Measurements from ENCODE around the gene SLC35B4. TPM values are rescaled to one million over a fixed set of nuclear protein-coding genes. Genes with fewer than 3 reads are reported as not detected.

The SLC35B4 gene
- total and polyA plus RNA-seq, 2 experiments from 2014 or later, result 12.9 to 22.2 TPM

- no peaks in the 10 kb centered on the region for H3K9me3 ChIP-seq (ENCODE audit: low read depth)
- 82 to 84% methylated on average over 1 of the region's 1 CpG for WGBS, 2 experiments (ENCODE audit: low coverage in 1 of 2, low lambda C conversion rate in 2 of 2, missing lambda C conversion rate in 2 of 2)
- no peak overlapping the region for H3K4me2 ChIP-seq (ENCODE audit: unreplicated experiment)
- H3K9me2 ChIP-seq (ENCODE audit: insufficient read depth), result no peaks in the 10 kb centered on the region
- no peak overlapping the region for H3K9ac ChIP-seq
- no peaks in the 10 kb centered on the region for H3K79me2 ChIP-seq (ENCODE audit: insufficient read depth)
- no peak overlapping the region for H2AFZ ChIP-seq
- in situ Hi-C loops (cut with MboI), result no loop called here
- H3K36me3 ChIP-seq (ENCODE audit: low read depth), result no peaks in the 10 kb centered on the region
- no peak overlapping the region for H3K27ac ChIP-seq
- DNase-seq, result no peak
- no peaks in the 10 kb centered on the region for H4K20me1 ChIP-seq (ENCODE audit: insufficient read depth)
- no peaks in the 10 kb centered on the region for H3K4me1 ChIP-seq (ENCODE audit: insufficient read depth)
- H3K4me3 ChIP-seq, result no peak overlapping the region
- no peak for TF ChIP-seq EZH2 (IDR thresholded peaks at IDR 0.05; ENCODE audit: insufficient read depth, poor library complexity, severe bottlenecking)
- H3K27me3 ChIP-seq (replicated peaks; ENCODE audit: insufficient read depth), result peaks cover 24% of the 10 kb centered on the region
- no peaks in the 10 kb centered on the region for H3F3A ChIP-seq (ENCODE audit: insufficient read depth)
These were observed 21.2 kb upstream of the SLC35B4 start for GRCh38 chr7:134337980-134338379.

GRCh38 chr7:134334408-134334807 lies 17.7 kb upstream of the SLC35B4 start:
- WGBS, 2 experiments (ENCODE audit: low coverage in 1 of 2, low lambda C conversion rate in 2 of 2, missing lambda C conversion rate in 2 of 2), result 80 to 88% methylated on average over 4 of the region's 4 CpGs
- in situ Hi-C loops (cut with MboI), result no loop called here
- Histone ChIP-seq H3K9me3 (ENCODE audit: low read depth) (no peaks in the 10 kb centered on the region), H3F3A (ENCODE audit: insufficient read depth) (no peaks in the 10 kb centered on the region), H3K27me3 (replicated peaks; ENCODE audit: insufficient read depth) (0 out of 2 replicates have a peak, but pooled peaks cover 8% of the 10 kb centered on the region), H3K27ac (no peak overlapping the region), H3K79me2 (ENCODE audit: insufficient read depth) (no peaks in the 10 kb centered on the region), H2AFZ (no peak overlapping the region), H3K36me3 (ENCODE audit: low read depth) (no peaks in the 10 kb centered on the region), H3K9me2 (ENCODE audit: insufficient read depth) (no peaks in the 10 kb centered on the region), H4K20me1 (ENCODE audit: insufficient read depth) (no peaks in the 10 kb centered on the region), H3K4me3 (no peak overlapping the region), H3K9ac (no peak overlapping the region), H3K4me2 (ENCODE audit: unreplicated experiment) (no peak overlapping the region), H3K4me1 (ENCODE audit: insufficient read depth) (no peaks in the 10 kb centered on the region)
- TF ChIP-seq EZH2 (IDR thresholded peaks at IDR 0.05; ENCODE audit: insufficient read depth, poor library complexity, severe bottlenecking) (no peak), EZH2phosphoT487 (IDR thresholded peaks at IDR 0.05; ENCODE audit: insufficient read depth, low read depth) (no peak)
- no peak for DNase-seq

- H3K4me1 ChIP-seq (ENCODE audit: insufficient read depth), result no peaks in the 10 kb centered on the region
- H3K9me3 ChIP-seq (ENCODE audit: low read depth), result no peaks in the 10 kb centered on the region
These were observed 17.2 kb upstream of the SLC35B4 start for GRCh38 chr7:134333943-134334342.

GRCh38 chr7:134332892-134333291 lies 16.2 kb upstream of the SLC35B4 start:
- in situ Hi-C loops (cut with MboI), result no loop called here
- Histone ChIP-seq H2AFZ (no peak overlapping the region), H3K4me1 (ENCODE audit: insufficient read depth) (no peaks in the 10 kb centered on the region), H3K4me3 (no peak overlapping the region), H3K36me3 (ENCODE audit: low read depth) (no peaks in the 10 kb centered on the region), H3K9ac (no peak overlapping the region), H3K9me3 (ENCODE audit: low read depth) (no peaks in the 10 kb centered on the region), H3K79me2 (ENCODE audit: insufficient read depth) (no peaks in the 10 kb centered on the region), H3K4me2 (ENCODE audit: unreplicated experiment) (no peak overlapping the region), H3K27ac (no peak overlapping the region), H3F3A (ENCODE audit: insufficient read depth) (no peaks in the 10 kb centered on the region), H3K27me3 (replicated peaks; ENCODE audit: insufficient read depth) (0 out of 2 replicates have a peak, but pooled peaks cover 8% of the 10 kb centered on the region), H3K9me2 (ENCODE audit: insufficient read depth) (no peaks in the 10 kb centered on the region), H4K20me1 (ENCODE audit: insufficient read depth) (no peaks in the 10 kb centered on the region)
- DNase-seq, result no peak
- TF ChIP-seq EZH2phosphoT487 (IDR thresholded peaks at IDR 0.05; ENCODE audit: insufficient read depth, low read depth), result no peak
- no peak for TF ChIP-seq EZH2 (IDR thresholded peaks at IDR 0.05; ENCODE audit: insufficient read depth, poor library complexity, severe bottlenecking)
- WGBS, 2 experiments (ENCODE audit: low coverage in 1 of 2, low lambda C conversion rate in 2 of 2, missing lambda C conversion rate in 2 of 2), result 18 to 50% methylated on average over 1 of the region's 1 CpG

More at GRCh38 chr7:134333943-134334342, 17.2 kb upstream of the SLC35B4 start:
- DNase-seq, result no peak
- H3K79me2 ChIP-seq (ENCODE audit: insufficient read depth), result no peaks in the 10 kb centered on the region
- no peak overlapping the region for H3K9ac ChIP-seq
- WGBS, 2 experiments (ENCODE audit: low coverage in 1 of 2, low lambda C conversion rate in 2 of 2, missing lambda C conversion rate in 2 of 2), result 79 to 81% methylated on average over 13 of the region's 13 CpGs
- H3K27ac ChIP-seq, result no peak overlapping the region
- H3F3A ChIP-seq (ENCODE audit: insufficient read depth), result no peaks in the 10 kb centered on the region
- H3K4me2 ChIP-seq (ENCODE audit: unreplicated experiment), result no peak overlapping the region
- in situ Hi-C loops (cut with MboI), result no loop called here
- no peaks in the 10 kb centered on the region for H3K36me3 ChIP-seq (ENCODE audit: low read depth)
- H2AFZ ChIP-seq, result no peak overlapping the region
- H4K20me1 ChIP-seq (ENCODE audit: insufficient read depth), result no peaks in the 10 kb centered on the region
- 0 out of 2 replicates have a peak, but pooled peaks cover 8% of the 10 kb centered on the region for H3K27me3 ChIP-seq (replicated peaks; ENCODE audit: insufficient read depth)
- TF ChIP-seq EZH2phosphoT487 (IDR thresholded peaks at IDR 0.05; ENCODE audit: insufficient read depth, low read depth) (no peak), EZH2 (IDR thresholded peaks at IDR 0.05; ENCODE audit: insufficient read depth, poor library complexity, severe bottlenecking) (no peak)
- no peaks in the 10 kb centered on the region for H3K9me2 ChIP-seq (ENCODE audit: insufficient read depth)
- H3K4me3 ChIP-seq, result no peak overlapping the region

- H3K27ac ChIP-seq, result no peak overlapping the region
- no peak overlapping the region for H3K4me3 ChIP-seq
- H3K27me3 ChIP-seq (replicated peaks; ENCODE audit: insufficient read depth), result 0 out of 2 replicates have a peak, but pooled peaks cover 8% of the 10 kb centered on the region
- TF ChIP-seq EZH2 (IDR thresholded peaks at IDR 0.05; ENCODE audit: insufficient read depth, poor library complexity, severe bottlenecking), result no peak
- TF ChIP-seq EZH2phosphoT487 (IDR thresholded peaks at IDR 0.05; ENCODE audit: insufficient read depth, low read depth), result no peak
- no peaks in the 10 kb centered on the region for H3K79me2 ChIP-seq (ENCODE audit: insufficient read depth)
- H4K20me1 ChIP-seq (ENCODE audit: insufficient read depth), result no peaks in the 10 kb centered on the region
- H3K36me3 ChIP-seq (ENCODE audit: low read depth), result no peaks in the 10 kb centered on the region
- no peak overlapping the region for H2AFZ ChIP-seq
- no peak overlapping the region for H3K4me2 ChIP-seq (ENCODE audit: unreplicated experiment)
- in situ Hi-C loops (cut with MboI), result no loop called here
- no peak overlapping the region for H3K9ac ChIP-seq
- DNase-seq, result no peak
- H3K9me2 ChIP-seq (ENCODE audit: insufficient read depth), result no peaks in the 10 kb centered on the region
- 83 to 84% methylated on average over 7 of the region's 7 CpGs for WGBS, 2 experiments (ENCODE audit: low coverage in 1 of 2, low lambda C conversion rate in 2 of 2, missing lambda C conversion rate in 2 of 2)
- no peaks in the 10 kb centered on the region for H3K9me3 ChIP-seq (ENCODE audit: low read depth)
- no peaks in the 10 kb centered on the region for H3F3A ChIP-seq (ENCODE audit: insufficient read depth)
- no peaks in the 10 kb centered on the region for H3K4me1 ChIP-seq (ENCODE audit: insufficient read depth)
These were observed 14.7 kb upstream of the SLC35B4 start for GRCh38 chr7:134331393-134331792.

Data from GM23248 (cell line).